Panc1 (cell line): ENCODE results near the gene BARHL1.

Experiments used
- CTCF ChIP-seq: fragments of 450-650 bp; IDR thresholded peaks from 2 replicates; pipeline ENCODE4 v1.5.1; 2017; ENCODE audit warnings: mild to moderate bottlenecking
- POLR2AphosphoS5 ChIP-seq: IDR thresholded peaks from 2 replicates; pipeline ENCODE4 v1.6.1; 2012; ENCODE audit warnings: mild to moderate bottlenecking, low read depth, low read length, moderate library complexity
- REST ChIP-seq, 2 experiments: IDR thresholded peaks; 2 replicates each; pipeline ENCODE4 v1.6.1; 2011 to 2012; ENCODE audit warnings: low read depth in 2 of 2, control low read depth in 1 of 2, low read length in 1 of 2, mild to moderate bottlenecking in 1 of 2, moderate library complexity in 1 of 2; ENCODE audit not compliant: insufficient read depth in 1 of 2
- SIN3A ChIP-seq: IDR thresholded peaks from 2 replicates; pipeline ENCODE4 v1.6.1; 2012; ENCODE audit warnings: low read depth, mild to moderate bottlenecking, low read length, moderate library complexity, borderline replicate concordance; ENCODE audit not compliant: insufficient read depth
- TCF7L2 ChIP-seq: IDR thresholded peaks from 2 replicates; pipeline ENCODE4 v1.6.1; 2011; ENCODE audit warnings: mild to moderate bottlenecking, low read depth, low read length, inconsistent platforms

DNA sequence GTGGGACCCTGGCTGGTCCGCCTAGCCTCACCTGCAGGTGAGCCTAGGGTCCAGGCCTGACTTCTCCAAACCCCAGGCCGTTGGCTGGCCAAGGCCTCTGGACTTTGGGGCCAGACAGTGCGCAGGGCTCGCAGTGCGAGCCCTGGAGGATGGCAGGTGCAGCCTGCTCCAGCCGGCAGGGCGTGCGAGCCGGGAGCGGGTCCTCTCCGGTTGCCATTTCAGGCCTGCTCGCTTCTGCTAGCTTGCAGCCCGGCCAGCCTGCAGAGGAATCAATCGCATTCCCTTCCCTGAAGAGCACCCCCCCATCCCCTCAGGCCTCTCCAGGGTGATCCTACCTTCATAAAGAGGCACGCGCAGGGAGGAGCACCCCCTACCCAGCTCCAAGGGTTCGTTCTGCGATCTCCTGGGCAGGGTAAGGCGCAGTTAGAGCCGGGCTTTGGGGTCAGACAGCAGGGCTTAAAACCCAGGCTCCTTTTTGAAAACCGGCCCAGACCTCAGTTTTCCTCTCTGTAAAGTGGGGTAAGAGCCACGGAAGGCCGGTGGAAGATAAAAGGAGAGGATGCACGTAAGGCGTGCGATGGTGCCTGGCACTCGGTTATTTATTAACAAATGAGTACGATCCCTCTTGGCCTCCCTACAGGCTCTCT is 6.2 kb downstream of the BARHL1 start:
- no peak for TF ChIP-seq CTCF
- TF ChIP-seq POLR2AphosphoS5: no peak
- TF ChIP-seq REST (IDR thresholded peaks at IDR 0.05; ENCODE audit: insufficient read depth in 1 of 2, low read depth in 2 of 2, low read length in 1 of 2): no peak
- no peak for TF ChIP-seq TCF7L2
- TF ChIP-seq SIN3A: no peak
